Erythroblast (primary cell): ENCODE measurements around the gene AGAP5.
"Not testable (repeated sequence)": the region's sequence is repeated elsewhere in the genome, so short reads cannot be mapped to it uniquely, and the experiment has no call there.

Source experiments
- GATA1 ChIP-seq: IDR thresholded peaks from 2 replicates; pipeline ENCODE4 v1.6.1; 2011; ENCODE audit warnings: low read depth, mild to moderate bottlenecking, control low read depth, low read length, moderate library complexity
- POLR2A ChIP-seq: IDR thresholded peaks from 2 replicates; pipeline ENCODE4 v1.6.1; 2011; ENCODE audit warnings: mild to moderate bottlenecking, low read length

DNA sequence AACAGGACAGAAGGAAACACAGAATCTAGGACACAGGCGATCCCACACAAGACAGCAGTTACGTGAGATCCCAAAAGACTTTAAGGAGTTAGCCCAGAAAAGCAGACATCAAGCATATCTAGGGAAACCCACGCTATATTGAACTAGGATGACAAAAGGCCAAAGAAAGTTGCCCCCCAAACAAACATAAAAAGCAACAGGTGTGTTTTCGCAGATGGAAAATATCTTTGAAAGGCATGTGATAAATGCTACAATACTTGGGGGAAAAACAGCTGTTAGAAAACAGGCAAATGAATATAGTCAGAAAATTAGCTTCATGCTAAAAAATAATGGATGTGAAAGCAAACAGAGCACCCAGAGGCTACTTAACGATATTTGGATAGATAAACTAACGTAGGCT is 7.2 kb downstream of the AGAP5 start:
- TF ChIP-seq POLR2A, GATA1: not testable (repeated sequence)
